H1 (cell line): ENCODE results near the gene CUX1. TPM values are rescaled to one million over a fixed set of nuclear protein-coding genes. Genes with fewer than 3 reads are reported as not detected.
A peak's percentile ranks its signal among the peaks of the same experiment; 100 is the strongest.

Experiments
- CTCF ChIA-PET: fragments of 300-600 bp; sonication (Branson Sonifier 250); formaldehyde crosslinking; loops from one replicate; lab custom pipeline; 2021; ENCODE audit not compliant: partially characterized antibody; lab: Charles Lee
- POLR2A ChIA-PET: fragments of 300-600 bp; sonication (Branson Sonifier 250); formaldehyde crosslinking; loops from one replicate; lab custom pipeline; 2021; ENCODE audit warnings: inconsistent platforms; ENCODE audit not compliant: partially characterized antibody; lab: Charles Lee
- DNase-seq, 2 experiments: peaks; one replicate each; pipeline versions ENCODE4 v3.0.0 to v3.0.0-alpha.2; 2010 to 2022; ENCODE audit warnings: low spot score in 2 of 2, low read depth in 1 of 2, mixed read lengths in 1 of 2
- FAIRE-seq: peaks from 2 replicates; lab custom pipeline; 2011; peaks lifted over from hg19 to GRCh38; lab: Jason Lieb, UNC
- H2AFZ ChIP-seq: 2 replicates; pipeline ENCODE4 v1.8.1; 2012; ENCODE audit warnings: low read length, inconsistent platforms
- H2AK5ac ChIP-seq: 2 replicates; pipeline ENCODE4 v1.6.1; 2013; ENCODE audit warnings: low read depth, low read length
- H2BK120ac ChIP-seq: replicated peaks from 2 replicates; pipeline ENCODE3; 2013; ENCODE audit warnings: low read depth, low read length, inconsistent platforms
- H2BK12ac ChIP-seq: 2 replicates; pipeline ENCODE4 v1.6.1; 2013; ENCODE audit warnings: low read depth, low read length
- H2BK15ac ChIP-seq: 2 replicates; pipeline ENCODE4 v1.6.1; 2013; ENCODE audit warnings: low read length
- H2BK20ac ChIP-seq: 2 replicates; pipeline ENCODE4 v1.6.1; 2013; ENCODE audit warnings: low read length
- H2BK5ac ChIP-seq: 2 replicates; pipeline ENCODE4 v1.6.1; 2013; ENCODE audit warnings: low read depth, low read length
- H3K14ac ChIP-seq: 2 replicates; pipeline ENCODE4 v1.6.1; 2013; ENCODE audit warnings: inconsistent platforms; ENCODE audit not compliant: insufficient read length
- H3K18ac ChIP-seq: 2 replicates; pipeline ENCODE4 v1.6.1; 2013; ENCODE audit warnings: low read length; ENCODE audit errors: extremely low read depth
- H3K23ac ChIP-seq: 2 replicates; pipeline ENCODE4 v1.6.1; 2013; ENCODE audit warnings: inconsistent platforms; ENCODE audit not compliant: insufficient read length
- H3K23me2 ChIP-seq: 2 replicates; pipeline ENCODE4 v1.6.1; 2013; ENCODE audit warnings: low read depth, low read length
- H3K27ac ChIP-seq: 2 replicates; pipeline ENCODE4 v1.6.1; 2011; ENCODE audit warnings: low read depth, low read length, inconsistent platforms
- H3K27me3 ChIP-seq, 4 experiments: replicated peaks in 1 of 4; 1 replicate in 1 of 4; 2 replicates in 3 of 4; pipeline versions ENCODE4 v1.6.1 to v1.8.1; 2011 to 2013; ENCODE audit warnings: low read length in 3 of 4, mild to moderate bottlenecking in 3 of 4, inconsistent platforms in 2 of 4, mixed read lengths in 2 of 4, moderate library complexity in 1 of 4; ENCODE audit not compliant: control insufficient read depth in 3 of 4, insufficient read depth in 3 of 4; ENCODE audit errors: extremely low read depth in 1 of 4
- H3K36me3 ChIP-seq, 4 experiments: 2 replicates each; pipeline versions ENCODE4 v1.6.1 to v1.8.1; 2011 to 2013; ENCODE audit warnings: mild to moderate bottlenecking in 4 of 4, low read length in 3 of 4, moderate library complexity in 2 of 4, control low read depth in 1 of 4, inconsistent platforms in 1 of 4; ENCODE audit not compliant: insufficient read depth in 4 of 4, control insufficient read depth in 2 of 4
- H3K4ac ChIP-seq: replicated peaks from 2 replicates; pipeline ENCODE3; 2013; ENCODE audit warnings: low read length, low read depth, mixed read lengths, inconsistent platforms; ENCODE audit not compliant: insufficient read length
- H3K4me1 ChIP-seq, 4 experiments: replicated peaks in 1 of 4; 1 replicate in 1 of 4; 2 replicates in 3 of 4; pipeline versions ENCODE4 v1.6.1 to v1.8.1; 2011 to 2013; ENCODE audit warnings: low read length in 3 of 4, inconsistent platforms in 2 of 4, mixed read lengths in 1 of 4; ENCODE audit not compliant: insufficient read depth in 4 of 4, control insufficient read depth in 3 of 4
- H3K4me2 ChIP-seq, 2 experiments: 2 replicates each; pipeline versions ENCODE4 v1.6.1 to v1.8.1; 2011 to 2013; ENCODE audit warnings: low read depth in 2 of 2, low read length in 2 of 2, control low read depth in 1 of 2, inconsistent platforms in 1 of 2, mild to moderate bottlenecking in 1 of 2; ENCODE audit not compliant: insufficient read depth in 1 of 2
- H3K4me3 ChIP-seq, 4 experiments: fragments of 200-600, 300-600 bp in 1 of 4; sonication (generic), shearing (Covaris generic), sonication (Bioruptor Twin) in 1 of 4; 2 replicates each; pipeline versions ENCODE4 v1.5.1 to v1.8.1; 2011 to 2016; ENCODE audit warnings: low read length in 4 of 4, low read depth in 3 of 4, control low read depth in 2 of 4, inconsistent platforms in 2 of 4, mild to moderate bottlenecking in 2 of 4, mixed read lengths in 1 of 4, moderate library complexity in 1 of 4; ENCODE audit not compliant: insufficient read depth in 2 of 4; ENCODE audit errors: extremely low read depth in 1 of 4
- H3K56ac ChIP-seq: replicated peaks from 2 replicates; pipeline ENCODE3; 2013; ENCODE audit warnings: low read depth, mild to moderate bottlenecking, mixed read lengths, low read length, inconsistent platforms; ENCODE audit not compliant: insufficient read length
- H3K79me1 ChIP-seq: 2 replicates; pipeline ENCODE4 v1.6.1; 2013; ENCODE audit warnings: low read depth, low read length, control low read depth
- H3K79me2 ChIP-seq, 2 experiments: 2 replicates each; pipeline versions ENCODE4 v1.6.1 to v1.8.1; 2012 to 2013; ENCODE audit warnings: low read length in 2 of 2, mild to moderate bottlenecking in 2 of 2, inconsistent platforms in 1 of 2; ENCODE audit not compliant: insufficient read depth in 2 of 2, control insufficient read depth in 1 of 2
- H3K9ac ChIP-seq, 4 experiments: replicated peaks in 1 of 4; 1 replicate in 1 of 4; 2 replicates in 3 of 4; pipeline versions ENCODE4 v1.6.1 to v1.8.1; 2011 to 2013; ENCODE audit warnings: low read depth in 3 of 4, low read length in 3 of 4, control low read depth in 2 of 4, mild to moderate bottlenecking in 2 of 4, moderate library complexity in 2 of 4, inconsistent platforms in 1 of 4; ENCODE audit errors: extremely low read depth in 1 of 4
- H3K9me3 ChIP-seq, 2 experiments: 2 replicates each; pipeline versions ENCODE4 v1.6.1 to v1.8.1; 2012 to 2013; ENCODE audit warnings: mild to moderate bottlenecking in 2 of 2, moderate library complexity in 2 of 2, control low read depth in 1 of 2, inconsistent platforms in 1 of 2, low read depth in 1 of 2, low read length in 1 of 2, mixed read lengths in 1 of 2; ENCODE audit not compliant: insufficient read depth in 2 of 2
- H4K20me1 ChIP-seq, 2 experiments: replicated peaks in 1 of 2; 2 replicates each; pipeline versions ENCODE3 to v1.8.1; 2011 to 2013; ENCODE audit warnings: inconsistent platforms in 2 of 2, low read length in 2 of 2, mild to moderate bottlenecking in 1 of 2; ENCODE audit not compliant: insufficient read depth in 2 of 2, control insufficient read depth in 1 of 2
- H4K5ac ChIP-seq: 2 replicates; pipeline ENCODE4 v1.6.1; 2013; ENCODE audit warnings: low read length, low read depth, mixed read lengths, inconsistent platforms; ENCODE audit not compliant: insufficient read length
- H4K8ac ChIP-seq: 2 replicates; pipeline ENCODE4 v1.8.0; 2013; ENCODE audit warnings: mild to moderate bottlenecking, moderate library complexity, low read length, inconsistent platforms; ENCODE audit not compliant: insufficient read depth; ENCODE audit errors: extremely low read depth
- H4K91ac ChIP-seq: replicated peaks from 2 replicates; pipeline ENCODE3; 2013; ENCODE audit warnings: low read length, mixed read lengths, inconsistent platforms; ENCODE audit not compliant: insufficient read length
- CEBPB ChIP-seq: IDR thresholded peaks from 2 replicates; pipeline ENCODE4 v1.6.1; 2012; ENCODE audit warnings: low read depth, low read length
- CREB1 ChIP-seq: IDR thresholded peaks from 2 replicates; pipeline ENCODE4 v1.6.1; 2012; ENCODE audit warnings: inconsistent platforms
- GABPA ChIP-seq: IDR thresholded peaks from 2 replicates; pipeline ENCODE4 v1.6.1; 2011; ENCODE audit warnings: mild to moderate bottlenecking, low read length, moderate library complexity, borderline replicate concordance; ENCODE audit not compliant: insufficient read depth
- KDM5A ChIP-seq: fragments of 200-600 bp; IDR thresholded peaks from 2 replicates; pipeline ENCODE4 v1.7.1; 2012; ENCODE audit warnings: mild to moderate bottlenecking, low read length, inconsistent platforms, mixed read lengths
- NRF1 ChIP-seq: IDR thresholded peaks from 2 replicates; pipeline ENCODE4 v1.6.1; 2011; ENCODE audit warnings: mild to moderate bottlenecking, low read depth, low read length, improper control_type of control experiment
- RBBP5 ChIP-seq: IDR thresholded peaks from 2 replicates; pipeline ENCODE4 v1.7.1; 2012; ENCODE audit warnings: low read depth, mild to moderate bottlenecking, inconsistent platforms, low read length, moderate library complexity, borderline replicate concordance
- RXRA ChIP-seq: IDR thresholded peaks from 2 replicates; pipeline ENCODE4 v1.6.1; 2011; ENCODE audit warnings: low read depth, mild to moderate bottlenecking, low read length, moderate library complexity; ENCODE audit not compliant: insufficient read depth
- WGBS, 2 experiments: shearing (Covaris generic) in 1 of 2; methylation state at CpG; one replicate each; pipeline versions ENCODE4 v1.1.6 to v1.1.7; 2013 to 2015; ENCODE audit warnings: low lambda C conversion rate in 2 of 2, mixed read lengths in 2 of 2, inconsistent platforms in 1 of 2, low coverage in 1 of 2, missing lambda C conversion rate in 1 of 2; ENCODE audit not compliant: insufficient replicate concordance in 2 of 2, insufficient coverage in 1 of 2, insufficient read length in 1 of 2; ENCODE audit errors: extremely low coverage in 1 of 2, missing lambda C conversion rate in 1 of 2; 5-methylcytosine and 5-hydroxymethylcytosine counted together
- polyA plus RNA-seq, 7 experiments: library from polyadenylated mRNA; depleted of rRNA in 3 of 7; stranded (reverse) in 5 of 7; unstranded in 2 of 7; fragments of >200 nt in 5 of 7; fragments of 200-250 nt in 2 of 7; gene quantifications; 1 replicate in 5 of 7; 2 replicates in 1 of 7; 4 replicates in 1 of 7; pipeline versions ENCODE4 v1.2.1 to v1.2.3, GENCODE V29; 2011 to 2013; ENCODE audit warnings: missing spikeins in 2 of 7, mixed read lengths in 2 of 7
- total RNA-seq: library from RNA; stranded (reverse); fragmentation: NEBNext Ultra II Directional; extraction: Animal tissue kit (Norgen Biotek cat#: 25700); gene quantifications from 2 replicates; pipeline ENCODE4 v1.2.1, GENCODE V29; 2021

The CUX1 gene
- total and polyA plus RNA-seq, 2 of the 8 experiments (the other 6 are each of a cell fraction or from before 2014, with no cell fraction given): 21.6 to 65.9 TPM

- Histone ChIP-seq H3K9ac (no peak overlapping the region), H4K5ac (no peak overlapping the region), H3K14ac (no peak overlapping the region), H2AFZ (no peak overlapping the region), H2BK15ac (no peak overlapping the region), H2AK5ac (no peak overlapping the region), H3K79me1 (peaks cover 15% of the 10 kb centered on the region)
- CTCF ChIA-PET: no interaction called here
- TF ChIP-seq CREB1 (no peak), KDM5A (no peak), NRF1 (no peak), RBBP5 (no peak), GABPA (no peak), RXRA (no peak), CEBPB (peak; percentile 56; the same call in 1 of the 2 replicates)
- TF ChIP-seq, all 59 proteins: peak for 1
- DNase-seq: no peak
- H3K36me3 ChIP-seq: peaks cover 0 to 8% (median 6%) of the 10 kb centered on the region in 4 experiments; a peak in 4 of 8 replicates
- no peak for FAIRE-seq
- no peak overlapping the region for H2BK120ac ChIP-seq
- POLR2A ChIA-PET: interaction anchor here (1.0 to 1.4 kb wide), 3 partner anchors 9 to 24 kb away, joined by 3 to 6 read pairs (median 3); no protein-coding TSS in a partner anchor
- WGBS, 2 experiments: 86% methylated on average over 17 of the region's 21 CpGs; no CpG with 5 or more reads in 1 of the 2 experiments
- no peak overlapping the region for H3K4me2 ChIP-seq
- no peaks in the 10 kb centered on the region for H3K23me2 ChIP-seq
- H3K4me1 ChIP-seq: peaks cover 0 to 14% (median 3%) of the 10 kb centered on the region in 4 experiments; a peak in 4 of 7 replicates
- H3K4ac ChIP-seq: no peak overlapping the region
- no peak overlapping the region for H3K23ac ChIP-seq
- no peaks in the 10 kb centered on the region for H3K9me3 ChIP-seq
- no peak overlapping the region for H3K56ac ChIP-seq
- peak overlapping the region; percentile 75 for H3K18ac ChIP-seq
- H3K27me3 ChIP-seq: no peaks in the 10 kb centered on the region
- H2BK12ac ChIP-seq: no peak overlapping the region
- H4K8ac ChIP-seq: peak overlapping the region; percentile 72; the same call in 1 of the 2 replicates
- H3K79me2 ChIP-seq: peaks cover 0 to 82% of the 10 kb centered on the region in 2 experiments; a peak in 3 of 4 replicates
- peak overlapping the region; percentile 61 for H4K91ac ChIP-seq
- H3K4me3 ChIP-seq: no peak overlapping the region
- H2BK5ac ChIP-seq: peak overlapping the region; percentile 41
- H2BK20ac ChIP-seq: no peak overlapping the region
- H4K20me1 ChIP-seq: peaks cover 9 to 37% of the 10 kb centered on the region in 2 experiments
- no peak overlapping the region for H3K27ac ChIP-seq
These were observed 94.6 kb downstream of the CUX1 start for GRCh38 chr7:101911800-101912715.
